Ishikawa (cell line): ENCODE measurements around the gene INCENP.

Experiments
- CEBPB ChIP-seq: IDR thresholded peaks from 2 replicates; pipeline ENCODE4 v1.6.1; 2012
- CREB1 ChIP-seq: IDR thresholded peaks from 2 replicates; pipeline ENCODE4 v1.6.1; 2012; ENCODE audit warnings: low read depth
- EGR1 ChIP-seq: IDR thresholded peaks from 2 replicates; pipeline ENCODE4 v1.6.1; 2012
- EP300 ChIP-seq: IDR thresholded peaks from 2 replicates; pipeline ENCODE4 v1.6.1; 2012; ENCODE audit warnings: borderline replicate concordance
- FOXM1 ChIP-seq: IDR thresholded peaks from 2 replicates; pipeline ENCODE4 v1.6.1; 2012; ENCODE audit warnings: low read depth, borderline replicate concordance
- NFIC ChIP-seq: IDR thresholded peaks from 2 replicates; pipeline ENCODE4 v1.6.1; 2012
- RAD21 ChIP-seq: IDR thresholded peaks from 2 replicates; pipeline ENCODE4 v1.6.1; 2012; ENCODE audit warnings: low read depth
- REST ChIP-seq: IDR thresholded peaks from 2 replicates; pipeline ENCODE4 v1.6.1; 2012; ENCODE audit warnings: low read depth, mild to moderate bottlenecking
- TAF1 ChIP-seq: IDR thresholded peaks from 2 replicates; pipeline ENCODE4 v1.6.1; 2012; ENCODE audit warnings: low read depth, mild to moderate bottlenecking
- TCF12 ChIP-seq: IDR thresholded peaks from 2 replicates; pipeline ENCODE4 v1.6.1; 2012; ENCODE audit warnings: low read depth
- TEAD4 ChIP-seq: IDR thresholded peaks from 2 replicates; pipeline ENCODE4 v1.6.1; 2012
- YY1 ChIP-seq: IDR thresholded peaks from 2 replicates; pipeline ENCODE4 v1.6.1; 2012; ENCODE audit warnings: low read depth
- ZBTB7A ChIP-seq: IDR thresholded peaks from 2 replicates; pipeline ENCODE4 v1.6.1; 2012; ENCODE audit warnings: low read depth
- TF ChIP-seq, protein P1 (sequence below): IDR thresholded peaks from 2 replicates; pipeline ENCODE4 v1.6.1; 2012
- TF ChIP-seq, protein P2 (sequence below): IDR thresholded peaks from 2 replicates; pipeline ENCODE4 v1.6.1; 2012

INCENP gene

DNA sequence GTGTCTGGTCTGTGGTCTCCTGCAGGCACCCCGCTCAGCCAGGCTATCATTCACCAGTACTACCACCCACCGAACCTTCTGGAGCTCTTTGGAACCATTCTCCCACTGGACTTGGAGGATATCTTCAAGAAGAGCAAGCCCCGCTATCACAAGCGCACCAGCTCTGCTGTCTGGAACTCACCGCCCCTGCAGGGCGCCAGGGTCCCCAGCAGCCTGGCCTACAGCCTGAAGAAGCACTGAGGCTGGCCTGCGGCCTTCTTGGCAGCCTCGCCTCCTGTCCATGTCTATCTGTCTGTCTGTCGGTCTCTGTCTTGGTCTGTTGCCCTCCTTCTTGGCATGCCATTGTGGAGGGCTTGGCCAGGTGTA lies 27.9 kb downstream of the INCENP start:
- TF ChIP-seq CREB1, result no peak
- no peak for TF ChIP-seq NFIC
- no peak for TF ChIP-seq TAF1
- TF ChIP-seq ZBTB7A, result no peak

DNA sequence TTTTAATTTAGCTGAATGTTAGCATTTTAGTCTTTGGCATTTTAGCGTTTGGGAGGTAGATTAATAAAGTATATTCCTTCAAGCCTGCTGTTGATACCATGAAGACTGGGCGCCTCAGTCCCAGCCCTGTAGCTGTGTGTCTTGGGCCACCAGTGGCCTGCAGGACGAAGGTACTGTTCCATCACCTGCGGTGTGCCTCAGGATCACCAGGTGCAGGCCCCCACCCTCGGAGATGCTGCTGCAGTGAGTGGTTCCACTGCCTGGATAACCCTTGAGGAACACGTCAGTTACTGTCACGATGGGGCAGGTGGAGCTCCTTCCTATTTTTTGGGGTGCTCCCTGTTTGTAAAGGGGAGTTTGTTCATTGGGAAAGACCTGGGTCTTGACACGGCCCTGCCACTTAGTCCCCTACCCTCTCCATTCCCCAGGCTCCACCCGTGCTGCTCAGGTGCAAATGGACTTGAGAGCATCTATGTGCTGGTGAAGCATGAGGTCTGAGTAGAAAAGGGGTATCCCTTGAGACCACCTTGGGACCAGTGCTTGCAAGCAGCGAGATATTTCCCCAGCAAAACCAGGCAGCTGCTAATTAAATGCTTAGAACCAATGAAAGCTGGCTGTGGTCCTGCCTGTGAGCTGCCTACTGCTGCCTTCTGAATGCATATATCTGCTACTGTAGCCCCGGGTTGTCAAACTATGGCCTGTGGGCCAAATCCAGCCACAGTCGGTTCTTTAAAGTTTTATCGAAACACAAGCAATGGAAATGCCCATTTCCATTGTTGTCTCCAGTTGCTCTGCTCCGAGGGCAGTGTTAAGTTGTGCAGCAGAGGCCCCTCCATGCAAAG lies 28.7 kb downstream of the INCENP start:
- TF ChIP-seq, protein P1, sequence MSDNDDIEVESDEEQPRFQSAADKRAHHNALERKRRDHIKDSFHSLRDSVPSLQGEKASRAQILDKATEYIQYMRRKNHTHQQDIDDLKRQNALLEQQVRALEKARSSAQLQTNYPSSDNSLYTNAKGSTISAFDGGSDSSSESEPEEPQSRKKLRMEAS, result no peak
- TF ChIP-seq EP300 (no peak), TEAD4 (no peak), TCF12 (no peak)

- TF ChIP-seq EGR1 (no peak), FOXM1 (no peak), REST (no peak), YY1 (no peak)
- TF ChIP-seq, protein P1, result no peak
Observed at GRCh38 chr11:62153087-62153395, 29.2 kb downstream of the INCENP start.

GRCh38 chr11:62153617-62154016 lies 29.8 kb downstream of the INCENP start:
- no peak for TF ChIP-seq RAD21
- TF ChIP-seq YY1, result no peak
- no peak for TF ChIP-seq EGR1
- TF ChIP-seq ZBTB7A, result no peak
- TF ChIP-seq FOXM1, result no peak
- TF ChIP-seq TCF12, result no peak
- TF ChIP-seq, protein P2, sequence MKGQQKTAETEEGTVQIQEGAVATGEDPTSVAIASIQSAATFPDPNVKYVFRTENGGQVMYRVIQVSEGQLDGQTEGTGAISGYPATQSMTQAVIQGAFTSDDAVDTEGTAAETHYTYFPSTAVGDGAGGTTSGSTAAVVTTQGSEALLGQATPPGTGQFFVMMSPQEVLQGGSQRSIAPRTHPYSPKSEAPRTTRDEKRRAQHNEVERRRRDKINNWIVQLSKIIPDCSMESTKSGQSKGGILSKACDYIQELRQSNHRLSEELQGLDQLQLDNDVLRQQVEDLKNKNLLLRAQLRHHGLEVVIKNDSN, result no peak
- no peak for TF ChIP-seq NFIC
- TF ChIP-seq TEAD4, result no peak
- TF ChIP-seq, protein P1, result no peak
- TF ChIP-seq CREB1, result no peak
- no peak for TF ChIP-seq TAF1

DNA sequence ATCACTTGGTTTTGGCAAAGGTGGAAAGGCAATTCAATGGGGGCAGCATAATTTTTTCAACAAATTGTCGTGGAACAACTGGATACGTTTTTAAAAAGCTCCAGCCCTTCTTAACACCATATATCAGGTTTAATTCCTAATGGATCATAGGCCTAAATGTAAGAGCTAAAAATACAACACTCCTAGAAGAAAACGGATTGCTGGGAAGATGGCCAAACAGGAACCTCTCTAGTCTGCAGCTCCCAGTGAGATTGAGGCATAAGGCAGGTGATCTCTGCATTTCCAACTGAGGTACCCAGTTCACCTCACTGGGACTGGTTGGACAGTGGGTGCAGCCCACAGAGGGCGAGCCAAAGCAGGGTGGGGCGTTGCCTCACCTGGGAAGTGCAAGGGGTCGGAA lies 33.8 kb downstream of the INCENP start:
- no peak for TF ChIP-seq NFIC
- no peak for TF ChIP-seq YY1
- TF ChIP-seq REST, result no peak

- TF ChIP-seq EP300 (no peak), TCF12 (no peak), TEAD4 (no peak), TAF1 (no peak), CEBPB (no peak), FOXM1 (no peak), NFIC (no peak), RAD21 (no peak), YY1 (no peak), CREB1 (no peak), EGR1 (no peak), REST (no peak)
- TF ChIP-seq, protein P2, result no peak
Observed at GRCh38 chr11:62166371-62166770, 42.6 kb downstream of the INCENP start.
